Measurements from ENCODE around the gene UGT1A3.

The UGT1A3 gene

DNA sequence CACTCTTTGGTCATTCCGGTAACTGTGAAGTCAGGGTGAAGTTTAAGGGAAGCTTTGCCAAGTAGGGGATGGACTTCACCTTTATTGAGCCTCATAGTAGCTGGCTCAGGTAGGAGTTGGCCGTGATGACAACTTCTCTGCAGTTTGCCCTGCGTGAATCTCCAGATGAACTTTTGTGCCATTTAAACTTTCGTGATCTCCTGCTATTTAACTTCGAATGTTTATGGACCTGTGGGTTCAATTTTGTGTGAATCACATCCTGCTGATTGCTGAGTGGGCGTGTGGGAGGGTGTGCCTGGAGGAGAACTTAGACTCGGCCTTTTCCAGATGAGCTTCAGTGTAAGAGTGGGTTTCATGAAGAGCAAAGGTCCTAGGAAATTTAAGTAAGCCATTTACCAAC lies 35.4 kb downstream of the UGT1A3 start:
- POLR2A ChIA-PET = no interaction called here
- CTCF ChIA-PET = no interaction called here
- TF ChIP-seq, protein P1, sequence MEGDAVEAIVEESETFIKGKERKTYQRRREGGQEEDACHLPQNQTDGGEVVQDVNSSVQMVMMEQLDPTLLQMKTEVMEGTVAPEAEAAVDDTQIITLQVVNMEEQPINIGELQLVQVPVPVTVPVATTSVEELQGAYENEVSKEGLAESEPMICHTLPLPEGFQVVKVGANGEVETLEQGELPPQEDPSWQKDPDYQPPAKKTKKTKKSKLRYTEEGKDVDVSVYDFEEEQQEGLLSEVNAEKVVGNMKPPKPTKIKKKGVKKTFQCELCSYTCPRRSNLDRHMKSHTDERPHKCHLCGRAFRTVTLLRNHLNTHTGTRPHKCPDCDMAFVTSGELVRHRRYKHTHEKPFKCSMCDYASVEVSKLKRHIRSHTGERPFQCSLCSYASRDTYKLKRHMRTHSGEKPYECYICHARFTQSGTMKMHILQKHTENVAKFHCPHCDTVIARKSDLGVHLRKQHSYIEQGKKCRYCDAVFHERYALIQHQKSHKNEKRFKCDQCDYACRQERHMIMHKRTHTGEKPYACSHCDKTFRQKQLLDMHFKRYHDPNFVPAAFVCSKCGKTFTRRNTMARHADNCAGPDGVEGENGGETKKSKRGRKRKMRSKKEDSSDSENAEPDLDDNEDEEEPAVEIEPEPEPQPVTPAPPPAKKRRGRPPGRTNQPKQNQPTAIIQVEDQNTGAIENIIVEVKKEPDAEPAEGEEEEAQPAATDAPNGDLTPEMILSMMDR (IDR thresholded peaks at IDR 0.05; ENCODE audit: insufficient read depth, low read length, missing control alignments) = no peak
- no peak for DNase-seq (ENCODE audit: low read depth, low spot score)
- H3K4me3 ChIP-seq (ENCODE audit: low read depth, low read length) = no peak overlapping the region

DNA sequence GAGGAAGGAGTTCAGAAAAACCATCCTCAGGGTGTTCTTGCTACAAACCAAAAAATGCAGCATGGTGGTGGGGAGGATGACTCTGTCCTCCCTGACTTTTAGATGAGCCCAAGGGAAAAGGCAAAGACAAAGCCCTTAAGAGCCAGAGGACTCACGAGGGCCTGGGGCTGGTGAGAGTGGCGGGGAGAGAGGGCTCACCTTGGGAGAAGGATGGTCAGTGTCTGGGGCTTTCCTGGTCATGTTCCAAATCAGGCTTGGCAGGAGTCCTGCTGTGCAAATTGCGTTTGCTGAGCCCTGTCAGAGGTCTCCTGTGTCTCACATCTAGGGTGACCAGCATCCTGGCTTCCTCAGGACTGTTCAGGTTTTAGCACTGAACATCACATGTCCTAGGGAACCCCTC lies 35.9 kb downstream of the UGT1A3 start:
- H3K4me3 ChIP-seq (ENCODE audit: low read depth, low read length) = no peak overlapping the region
- DNase-seq (ENCODE audit: low read depth, low spot score) = no peak
- ChIA-PET CTCF (no interaction called here), POLR2A (no interaction called here)
- TF ChIP-seq, protein P1 (IDR thresholded peaks at IDR 0.05; ENCODE audit: insufficient read depth, low read length, missing control alignments) = no peak

DNA sequence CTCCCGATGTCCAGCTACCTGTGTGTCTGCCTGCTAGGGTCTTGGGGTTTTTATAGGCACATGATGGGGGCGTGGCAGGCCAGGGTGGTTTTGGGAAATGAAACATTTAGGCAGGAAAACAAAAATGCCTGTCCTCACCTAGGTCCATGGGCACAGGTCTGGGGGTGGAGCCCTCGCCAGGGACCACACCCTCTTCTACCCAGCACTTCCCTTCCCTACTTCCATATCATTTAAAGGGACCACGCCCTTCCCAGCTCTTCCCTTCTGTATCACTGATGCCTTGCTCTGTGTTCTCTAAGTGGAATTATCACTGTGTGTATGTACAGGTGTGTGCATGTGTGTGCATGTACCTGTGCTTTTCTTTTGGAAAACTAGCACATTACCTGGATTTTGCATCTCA lies 37.6 kb downstream of the UGT1A3 start:
- CTCF ChIA-PET = no interaction called here
- H3K4me3 ChIP-seq (ENCODE audit: low read depth, low read length) = no peak overlapping the region
- POLR2A ChIA-PET = no interaction called here
- DNase-seq (ENCODE audit: low read depth, low spot score) = no peak
- TF ChIP-seq, protein P1 (IDR thresholded peaks at IDR 0.05; ENCODE audit: insufficient read depth, low read length, missing control alignments) = no peak

DNA sequence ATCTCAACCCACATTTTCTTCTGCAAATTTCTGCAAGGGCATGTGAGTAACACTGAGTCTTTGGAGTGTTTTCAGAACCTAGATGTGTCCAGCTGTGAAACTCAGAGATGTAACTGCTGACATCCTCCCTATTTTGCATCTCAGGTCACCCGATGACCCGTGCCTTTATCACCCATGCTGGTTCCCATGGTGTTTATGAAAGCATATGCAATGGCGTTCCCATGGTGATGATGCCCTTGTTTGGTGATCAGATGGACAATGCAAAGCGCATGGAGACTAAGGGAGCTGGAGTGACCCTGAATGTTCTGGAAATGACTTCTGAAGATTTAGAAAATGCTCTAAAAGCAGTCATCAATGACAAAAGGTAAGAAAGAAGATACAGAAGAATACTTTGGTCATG lies 39.2 kb downstream of the UGT1A3 start:
- POLR2A ChIA-PET = no interaction called here
- H3K4me3 ChIP-seq (ENCODE audit: low read depth, low read length) = no peak overlapping the region
- CTCF ChIA-PET = no interaction called here
- DNase-seq (ENCODE audit: low read depth, low spot score) = no peak
- TF ChIP-seq, protein P1 (IDR thresholded peaks at IDR 0.05; ENCODE audit: insufficient read depth, low read length, missing control alignments) = no peak

DNA sequence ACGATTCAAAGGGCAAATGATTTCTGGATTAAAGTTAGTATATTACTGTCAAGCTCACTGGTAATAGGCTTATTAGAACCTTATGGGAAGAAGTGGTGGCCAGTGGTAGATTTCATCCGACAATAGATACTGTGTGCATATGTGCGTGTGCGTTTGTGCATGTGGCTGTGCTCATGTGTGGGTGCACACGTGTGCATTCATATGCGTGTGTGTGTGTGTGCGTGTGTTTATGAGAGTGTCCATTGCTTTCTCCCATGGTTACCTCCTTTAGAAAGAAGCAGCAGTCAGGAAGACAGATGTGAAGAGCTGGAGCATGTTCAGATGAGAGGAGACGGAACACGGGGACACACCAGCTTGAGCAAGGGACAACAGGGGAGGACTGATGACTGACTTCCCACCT lies 40.4 kb downstream of the UGT1A3 start:
- TF ChIP-seq, protein P1 (IDR thresholded peaks at IDR 0.05; ENCODE audit: insufficient read depth, low read length, missing control alignments) = no peak
- ChIA-PET CTCF (no interaction called here), POLR2A (no interaction called here)
- H3K4me3 ChIP-seq (ENCODE audit: low read depth, low read length) = no peak overlapping the region
- no peak for DNase-seq (ENCODE audit: low read depth, low spot score)

DNA sequence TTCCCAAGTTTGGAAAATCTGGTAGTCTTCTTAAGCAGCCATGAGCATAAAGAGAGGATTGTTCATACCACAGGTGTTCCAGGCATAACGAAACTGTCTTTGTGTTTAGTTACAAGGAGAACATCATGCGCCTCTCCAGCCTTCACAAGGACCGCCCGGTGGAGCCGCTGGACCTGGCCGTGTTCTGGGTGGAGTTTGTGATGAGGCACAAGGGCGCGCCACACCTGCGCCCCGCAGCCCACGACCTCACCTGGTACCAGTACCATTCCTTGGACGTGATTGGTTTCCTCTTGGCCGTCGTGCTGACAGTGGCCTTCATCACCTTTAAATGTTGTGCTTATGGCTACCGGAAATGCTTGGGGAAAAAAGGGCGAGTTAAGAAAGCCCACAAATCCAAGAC lies 43.3 kb downstream of the UGT1A3 start:
- DNase-seq (ENCODE audit: low read depth, low spot score) = no peak
- H3K4me3 ChIP-seq (ENCODE audit: low read depth, low read length) = no peak overlapping the region
- ChIA-PET CTCF (no interaction called here), POLR2A (no interaction called here)
- TF ChIP-seq, protein P1 (IDR thresholded peaks at IDR 0.05; ENCODE audit: insufficient read depth, low read length, missing control alignments) = no peak
